ENCODE data around the gene ATF7IP.

DNA sequence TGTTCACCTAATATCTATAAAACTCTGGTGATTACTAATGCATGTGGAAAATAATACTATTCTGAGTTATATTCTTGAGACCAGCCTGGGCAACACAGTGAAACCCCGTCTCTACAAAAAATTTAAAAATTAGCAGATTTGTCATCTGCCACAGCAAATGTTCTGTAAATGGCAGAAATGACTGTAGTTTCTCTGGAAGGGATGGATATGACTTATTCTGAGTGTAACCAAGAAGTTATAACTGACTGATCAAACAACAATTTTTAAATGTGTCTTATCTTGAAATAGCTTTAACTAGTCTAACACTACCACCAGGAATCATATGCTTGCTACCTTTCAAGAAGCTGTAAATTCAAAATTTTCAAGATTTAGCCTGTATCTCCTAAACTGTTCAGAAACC lies 113.5 kb downstream of the ATF7IP start:
- no peak for TF ChIP-seq YY1 (IDR thresholded peaks at IDR 0.05; ENCODE audit: low read depth)
- TF ChIP-seq, protein P1, sequence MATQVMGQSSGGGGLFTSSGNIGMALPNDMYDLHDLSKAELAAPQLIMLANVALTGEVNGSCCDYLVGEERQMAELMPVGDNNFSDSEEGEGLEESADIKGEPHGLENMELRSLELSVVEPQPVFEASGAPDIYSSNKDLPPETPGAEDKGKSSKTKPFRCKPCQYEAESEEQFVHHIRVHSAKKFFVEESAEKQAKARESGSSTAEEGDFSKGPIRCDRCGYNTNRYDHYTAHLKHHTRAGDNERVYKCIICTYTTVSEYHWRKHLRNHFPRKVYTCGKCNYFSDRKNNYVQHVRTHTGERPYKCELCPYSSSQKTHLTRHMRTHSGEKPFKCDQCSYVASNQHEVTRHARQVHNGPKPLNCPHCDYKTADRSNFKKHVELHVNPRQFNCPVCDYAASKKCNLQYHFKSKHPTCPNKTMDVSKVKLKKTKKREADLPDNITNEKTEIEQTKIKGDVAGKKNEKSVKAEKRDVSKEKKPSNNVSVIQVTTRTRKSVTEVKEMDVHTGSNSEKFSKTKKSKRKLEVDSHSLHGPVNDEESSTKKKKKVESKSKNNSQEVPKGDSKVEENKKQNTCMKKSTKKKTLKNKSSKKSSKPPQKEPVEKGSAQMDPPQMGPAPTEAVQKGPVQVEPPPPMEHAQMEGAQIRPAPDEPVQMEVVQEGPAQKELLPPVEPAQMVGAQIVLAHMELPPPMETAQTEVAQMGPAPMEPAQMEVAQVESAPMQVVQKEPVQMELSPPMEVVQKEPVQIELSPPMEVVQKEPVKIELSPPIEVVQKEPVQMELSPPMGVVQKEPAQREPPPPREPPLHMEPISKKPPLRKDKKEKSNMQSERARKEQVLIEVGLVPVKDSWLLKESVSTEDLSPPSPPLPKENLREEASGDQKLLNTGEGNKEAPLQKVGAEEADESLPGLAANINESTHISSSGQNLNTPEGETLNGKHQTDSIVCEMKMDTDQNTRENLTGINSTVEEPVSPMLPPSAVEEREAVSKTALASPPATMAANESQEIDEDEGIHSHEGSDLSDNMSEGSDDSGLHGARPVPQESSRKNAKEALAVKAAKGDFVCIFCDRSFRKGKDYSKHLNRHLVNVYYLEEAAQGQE (IDR thresholded peaks at IDR 0.05; ENCODE audit: low read depth) = no peak
- TF ChIP-seq, protein P2, sequence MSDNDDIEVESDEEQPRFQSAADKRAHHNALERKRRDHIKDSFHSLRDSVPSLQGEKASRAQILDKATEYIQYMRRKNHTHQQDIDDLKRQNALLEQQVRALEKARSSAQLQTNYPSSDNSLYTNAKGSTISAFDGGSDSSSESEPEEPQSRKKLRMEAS (IDR thresholded peaks at IDR 0.05) = no peak
- TF ChIP-seq EGR1 (IDR thresholded peaks at IDR 0.05) = no peak
- TF ChIP-seq TCF12 (IDR thresholded peaks at IDR 0.05; ENCODE audit: low read depth) = no peak
- no peak for TF ChIP-seq EP300 (IDR thresholded peaks at IDR 0.05; ENCODE audit: borderline replicate concordance)
- TF ChIP-seq TEAD4 (IDR thresholded peaks at IDR 0.05) = no peak
- TF ChIP-seq RAD21 (IDR thresholded peaks at IDR 0.05; ENCODE audit: low read depth) = no peak
- no peak for TF ChIP-seq FOXM1 (IDR thresholded peaks at IDR 0.05; ENCODE audit: borderline replicate concordance, low read depth)
- no peak for TF ChIP-seq CREB1 (IDR thresholded peaks at IDR 0.05; ENCODE audit: low read depth)
- TF ChIP-seq NFIC (IDR thresholded peaks at IDR 0.05) = no peak
